ENCODE results near the gene LRRC7.

GRCh38 chr1:70042090-70042731 is 474.5 kb downstream of the LRRC7 start:
- no peak for TF ChIP-seq CTCF (IDR thresholded peaks at IDR 0.05)
- no peak for TF ChIP-seq USF2 (IDR thresholded peaks at IDR 0.05; ENCODE audit: borderline replicate concordance, low read depth, low read length)
- TF ChIP-seq MEF2A (IDR thresholded peaks at IDR 0.05; ENCODE audit: borderline replicate concordance, low read depth) = no peak
- TF ChIP-seq PBX3 (IDR thresholded peaks at IDR 0.05) = no peak
- no peak for TF ChIP-seq FOXJ3 (CRISPR knock-in tag; IDR thresholded peaks at IDR 0.05)

Data from SK-N-SH (cell line).